ENCODE measurements around the gene FAM120B. TPM values are rescaled to one million over a fixed set of nuclear protein-coding genes. Genes with fewer than 3 reads are reported as not detected.

The FAM120B gene
- total RNA-seq, 1 donor from 2014 or later: 48.3 TPM

GRCh38 chr6:170433163-170434116 is 126.9 kb downstream of the FAM120B start:
- TF ChIP-seq CTCF (IDR thresholded peaks at IDR 0.05; ENCODE audit: unreplicated experiment): no peak
- H3K4me1 Mint-ChIP-seq (ENCODE audit: unreplicated experiment): peaks cover 9% of the 10 kb centered on the region
- H3K27ac Mint-ChIP-seq (ENCODE audit: unreplicated experiment): no peak overlapping the region

GRCh38 chr6:170434117-170434820 is 127.7 kb downstream of the FAM120B start:
- Mint-ChIP-seq H3K27ac (ENCODE audit: unreplicated experiment) (no peak overlapping the region), H3K9me3 (ENCODE audit: unreplicated experiment) (no peaks in the 10 kb centered on the region), H3K27me3 (ENCODE audit: unreplicated experiment) (peaks cover 7% of the 10 kb centered on the region), H3K4me1 (ENCODE audit: unreplicated experiment) (peaks cover 8% of the 10 kb centered on the region), H3K36me3 (ENCODE audit: low read depth, unreplicated experiment) (peaks cover 9% of the 10 kb centered on the region), H3K4me3 (ENCODE audit: unreplicated experiment) (no peak overlapping the region)
- DNase-seq (ENCODE audit: low spot score): no peak
- no peak for TF ChIP-seq CTCF (IDR thresholded peaks at IDR 0.05; ENCODE audit: unreplicated experiment)

More at GRCh38 chr6:170433163-170434116, 126.9 kb downstream of the FAM120B start:
- Mint-ChIP-seq H3K27me3 (ENCODE audit: unreplicated experiment) (peaks cover 7% of the 10 kb centered on the region), H3K36me3 (ENCODE audit: low read depth, unreplicated experiment) (peaks cover 9% of the 10 kb centered on the region), H3K4me3 (ENCODE audit: unreplicated experiment) (no peak overlapping the region), H3K9me3 (ENCODE audit: unreplicated experiment) (no peaks in the 10 kb centered on the region)
- DNase-seq (ENCODE audit: low spot score): no peak

- no peak for DNase-seq (ENCODE audit: low spot score)
- Mint-ChIP-seq H3K27ac (ENCODE audit: unreplicated experiment) (no peak overlapping the region), H3K27me3 (ENCODE audit: unreplicated experiment) (peaks cover 7% of the 10 kb centered on the region), H3K9me3 (ENCODE audit: unreplicated experiment) (no peaks in the 10 kb centered on the region), H3K36me3 (ENCODE audit: low read depth, unreplicated experiment) (peaks cover 9% of the 10 kb centered on the region), H3K4me1 (ENCODE audit: unreplicated experiment) (peaks cover 4% of the 10 kb centered on the region), H3K4me3 (ENCODE audit: unreplicated experiment) (no peak overlapping the region)
- no peak for TF ChIP-seq CTCF (IDR thresholded peaks at IDR 0.05; ENCODE audit: unreplicated experiment)
Observed at GRCh38 chr6:170434821-170435155, 128.2 kb downstream of the FAM120B start.

- Mint-ChIP-seq H3K27me3 (ENCODE audit: unreplicated experiment) (peaks cover 7% of the 10 kb centered on the region), H3K27ac (ENCODE audit: unreplicated experiment) (no peak overlapping the region), H3K4me1 (ENCODE audit: unreplicated experiment) (no peaks in the 10 kb centered on the region), H3K36me3 (ENCODE audit: low read depth, unreplicated experiment) (peaks cover 9% of the 10 kb centered on the region), H3K4me3 (ENCODE audit: unreplicated experiment) (no peak overlapping the region), H3K9me3 (ENCODE audit: unreplicated experiment) (no peaks in the 10 kb centered on the region)
- DNase-seq (ENCODE audit: low spot score): no peak
- TF ChIP-seq CTCF (IDR thresholded peaks at IDR 0.05; ENCODE audit: unreplicated experiment): no peak
Observed at GRCh38 chr6:170435766-170436165, 129.2 kb downstream of the FAM120B start.
